IMR-90 (cell line): ENCODE measurements around the gene UNC13C. TPM values are rescaled to one million over a fixed set of nuclear protein-coding genes. Genes with fewer than 3 reads are reported as not detected.

Source experiments
- ATAC-seq: fragments of 200-7000 bp; cut with Tn5 transposase; 2 replicates; pipeline ENCODE4 v1.9.1; 2020; ENCODE audit warnings: low read depth, mild to moderate bottlenecking, moderate library complexity
- BruUV-seq: library from RNA; stranded (reverse); fragments of 400-500 nt; replicated peaks from 2 replicates; lab custom pipeline; 2021; lab: Mats Ljungman, UMichigan
- CTCF ChIA-PET: fragments of 300-600 bp; formaldehyde crosslinking; extraction: SDS; loops from one replicate; lab custom pipeline; 2021; ENCODE audit warnings: antibody characterized with exemption; lab: Yijun Ruan, JAX
- POLR2A ChIA-PET: fragments of 300-600 bp; sonication (Branson Sonifier 250); formaldehyde crosslinking; loops from one replicate; lab custom pipeline; 2022; ENCODE audit warnings: antibody characterized with exemption; ENCODE audit not compliant: unreplicated experiment; lab: Charles Lee
- DNase-seq: peaks from one replicate; pipeline ENCODE4 v3.0.0; 2013
- H2AFZ ChIP-seq: replicated peaks from 2 replicates; pipeline ENCODE3; 2013; ENCODE audit warnings: low read length, mild to moderate bottlenecking; ENCODE audit not compliant: poor library complexity
- H2AK5ac ChIP-seq: 2 replicates; pipeline ENCODE4 v1.6.1; 2013; ENCODE audit warnings: low read depth, low read length, inconsistent platforms
- H2AK9ac ChIP-seq: replicated peaks from 2 replicates; pipeline ENCODE3; 2013; ENCODE audit warnings: mild to moderate bottlenecking, low read depth, low read length, moderate library complexity; ENCODE audit not compliant: poor library complexity
- H2BK120ac ChIP-seq: 2 replicates; pipeline ENCODE4 v1.6.1; 2013; ENCODE audit warnings: low read depth, low read length, inconsistent platforms
- H2BK15ac ChIP-seq: 3 replicates; pipeline ENCODE4 v1.6.1; 2013; ENCODE audit warnings: low read depth, low read length, inconsistent platforms
- H2BK20ac ChIP-seq: 2 replicates; pipeline ENCODE4 v1.6.1; 2013; ENCODE audit warnings: low read depth, mild to moderate bottlenecking, inconsistent platforms, low read length, moderate library complexity
- H2BK5ac ChIP-seq: 2 replicates; pipeline ENCODE4 v1.6.1; 2013; ENCODE audit warnings: mild to moderate bottlenecking, low read depth, low read length, inconsistent platforms; ENCODE audit not compliant: poor library complexity, severe bottlenecking
- H3K14ac ChIP-seq: replicated peaks from 2 replicates; pipeline ENCODE4 v1.6.1; 2013; ENCODE audit warnings: low read depth, low read length, inconsistent platforms
- H3K18ac ChIP-seq: 2 replicates; pipeline ENCODE4 v1.6.1; 2013; ENCODE audit warnings: low read depth, low read length, control low read depth
- H3K23ac ChIP-seq: 2 replicates; pipeline ENCODE4 v1.6.1; 2013; ENCODE audit warnings: low read depth, low read length, inconsistent platforms
- H3K27ac ChIP-seq: 2 replicates; pipeline ENCODE4 v1.5.1; 2013; ENCODE audit warnings: mild to moderate bottlenecking, control low read depth, low read length; ENCODE audit not compliant: insufficient read depth
- H3K27me3 ChIP-seq: 2 replicates; pipeline ENCODE4 v1.6.1; 2013; ENCODE audit warnings: low read length; ENCODE audit not compliant: control insufficient read depth, insufficient read depth
- H3K36me3 ChIP-seq: 2 replicates; pipeline ENCODE4 v1.6.1; 2013; ENCODE audit warnings: low read length, mixed read lengths; ENCODE audit not compliant: control insufficient read depth, insufficient read depth
- H3K4ac ChIP-seq: 2 replicates; pipeline ENCODE4 v1.6.1; 2013; ENCODE audit warnings: low read depth, low read length, inconsistent platforms
- H3K4me1 ChIP-seq: 2 replicates; pipeline ENCODE4 v1.6.1; 2013; ENCODE audit warnings: low read length, mixed read lengths; ENCODE audit not compliant: control insufficient read depth, insufficient read depth
- H3K4me2 ChIP-seq: 2 replicates; pipeline ENCODE4 v1.6.1; 2013; ENCODE audit warnings: low read depth, mild to moderate bottlenecking, control low read depth, low read length, moderate library complexity
- H3K4me3 ChIP-seq: 2 replicates; pipeline ENCODE4 v1.5.1; 2013; ENCODE audit warnings: low read depth, mild to moderate bottlenecking, control low read depth, low read length, moderate library complexity; ENCODE audit not compliant: insufficient read depth
- H3K56ac ChIP-seq: 2 replicates; pipeline ENCODE4 v1.6.1; 2013; ENCODE audit warnings: low read length, inconsistent platforms; ENCODE audit not compliant: insufficient read depth; ENCODE audit errors: extremely low read depth
- H3K79me1 ChIP-seq, 2 experiments: 2 replicates each; pipeline ENCODE4 v1.6.1; 2013; ENCODE audit warnings: low read length in 2 of 2, inconsistent platforms in 1 of 2, low read depth in 1 of 2
- H3K9ac ChIP-seq: 2 replicates; pipeline ENCODE4 v1.6.1; 2013; ENCODE audit warnings: low read depth, low read length, control low read depth
- H3K9me1 ChIP-seq: 2 replicates; pipeline ENCODE4 v1.6.1; 2013; ENCODE audit warnings: low read length, inconsistent platforms; ENCODE audit not compliant: insufficient read depth
- H3K9me3 ChIP-seq: 2 replicates; pipeline ENCODE4 v1.6.1; 2013; ENCODE audit warnings: low read length; ENCODE audit not compliant: control insufficient read depth, insufficient read depth
- H4K20me1 ChIP-seq: 2 replicates; pipeline ENCODE4 v1.6.1; 2013; ENCODE audit warnings: low read length, inconsistent platforms; ENCODE audit not compliant: insufficient read depth
- H4K5ac ChIP-seq: 2 replicates; pipeline ENCODE4 v1.6.1; 2013; ENCODE audit warnings: mild to moderate bottlenecking, low read depth, low read length, control low read depth
- H4K8ac ChIP-seq, 2 experiments: 2 replicates each; pipeline ENCODE4 v1.6.1; 2013; ENCODE audit warnings: low read depth in 2 of 2, low read length in 2 of 2, control low read depth in 1 of 2, inconsistent platforms in 1 of 2
- H4K91ac ChIP-seq: 2 replicates; pipeline ENCODE4 v1.6.1; 2013; ENCODE audit warnings: low read depth, low read length, inconsistent platforms; ENCODE audit not compliant: insufficient read depth
- BHLHE40 ChIP-seq: fragments of 150-350 bp; IDR thresholded peaks from 2 replicates; pipeline ENCODE4 v1.6.1; 2016; ENCODE audit warnings: mild to moderate bottlenecking, low read depth, low read length
- CEBPB ChIP-seq: IDR thresholded peaks from 2 replicates; pipeline ENCODE4 v1.6.1; 2012; ENCODE audit warnings: low read depth, low read length, improper control_type of control experiment
- CHD1 ChIP-seq: IDR thresholded peaks from 2 replicates; pipeline ENCODE4 v1.6.1; 2012; ENCODE audit warnings: low read depth, low read length, improper control_type of control experiment
- CTCF ChIP-seq: conservative IDR thresholded peaks from 2 replicates; pipeline ENCODE4 v1.5.1; 2012; ENCODE audit warnings: mild to moderate bottlenecking, low read depth, low read length, improper control_type of control experiment
- ELK1 ChIP-seq: fragments of 150-350 bp; IDR thresholded peaks from 2 replicates; pipeline ENCODE4 v1.6.1; 2016; ENCODE audit warnings: low read depth, mild to moderate bottlenecking, low read length, moderate library complexity, borderline replicate concordance
- FOS ChIP-seq: fragments of 150-350 bp; IDR thresholded peaks from 2 replicates; pipeline ENCODE4 v1.6.1; 2016; ENCODE audit warnings: low read depth, low read length
- MAFK ChIP-seq: IDR thresholded peaks from 2 replicates; pipeline ENCODE4 v1.6.1; 2012; ENCODE audit warnings: low read depth, low read length, improper control_type of control experiment
- MAZ ChIP-seq: IDR thresholded peaks from 2 replicates; pipeline ENCODE4 v1.6.1; 2012; ENCODE audit warnings: low read depth, mild to moderate bottlenecking, low read length, improper control_type of control experiment, moderate library complexity, borderline replicate concordance
- MXI1 ChIP-seq: IDR thresholded peaks from 2 replicates; pipeline ENCODE4 v1.6.1; 2012; ENCODE audit warnings: low read depth, mild to moderate bottlenecking, low read length, moderate library complexity, borderline replicate concordance
- NFE2L2 ChIP-seq: fragments of 150-350 bp; IDR thresholded peaks from 2 replicates; pipeline ENCODE4 v1.6.1; 2016; ENCODE audit warnings: low read depth, mild to moderate bottlenecking, low read length
- POLR2A ChIP-seq: IDR thresholded peaks from 2 replicates; pipeline ENCODE4 v1.6.1; 2012; ENCODE audit warnings: mild to moderate bottlenecking, low read depth, low read length
- RAD21 ChIP-seq: IDR thresholded peaks from 2 replicates; pipeline ENCODE4 v1.6.1; 2012; ENCODE audit warnings: low read length, improper control_type of control experiment
- RCOR1 ChIP-seq: IDR thresholded peaks from 2 replicates; pipeline ENCODE4 v1.6.1; 2012; ENCODE audit warnings: mild to moderate bottlenecking, low read length, improper control_type of control experiment; ENCODE audit not compliant: insufficient replicate concordance
- RFX5 ChIP-seq: IDR thresholded peaks from 2 replicates; pipeline ENCODE4 v1.8.0; 2012; ENCODE audit warnings: low read depth, mild to moderate bottlenecking, low read length, moderate library complexity
- SMC3 ChIP-seq: fragments of 150-350 bp; IDR thresholded peaks from 2 replicates; pipeline ENCODE4 v1.6.1; 2016; ENCODE audit warnings: low read depth, mild to moderate bottlenecking, antibody characterized with exemption, low read length, moderate library complexity
- USF2 ChIP-seq: fragments of 150-350 bp; IDR thresholded peaks from 2 replicates; pipeline ENCODE4 v1.6.1; 2017; ENCODE audit warnings: mild to moderate bottlenecking, antibody characterized with exemption, low read length, low read depth
- WGBS, 2 experiments: methylation state at CpG; one replicate each; pipeline versions ENCODE4 v1.1.5 to v1.1.7; 2013; ENCODE audit warnings: missing lambda C conversion rate in 2 of 2; ENCODE audit not compliant: insufficient read length in 1 of 2; ENCODE audit errors: extremely low coverage in 2 of 2; 5-methylcytosine and 5-hydroxymethylcytosine counted together
- dilution Hi-C: fragments of 300-500 bp; cut with HindIII; formaldehyde crosslinking; loops from one replicate; pipeline ENCODE4 v1.14.3; 2018; ENCODE audit warnings: low sequenced_read_pairs; ENCODE audit not compliant: unreplicated experiment
- in situ Hi-C: fragments of 300-500 bp; cut with MboI; formaldehyde crosslinking; loops from 3 replicates; pipeline ENCODE4 v1.14.3; 2019; ENCODE audit warnings: low sequenced_read_pairs, inconsistent platforms, mixed read lengths
- intact Hi-C: fragments of 100-400 bp; cut with micrococcal nuclease; formaldehyde crosslinking; loops from 2 replicates; pipeline ENCODE4 v1.10.0; 2022
- polyA plus RNA-seq, 3 experiments: library from polyadenylated mRNA; depleted of rRNA; stranded (reverse); fragments of >200 nt; gene quantifications; 2 replicates each; pipeline ENCODE4 v1.2.3, GENCODE V29; 2012; ENCODE audit warnings: low replicate concordance in 1 of 3
- total RNA-seq: library from RNA; depleted of rRNA; stranded (reverse); fragments of >200 nt; gene quantifications from 2 replicates; pipeline ENCODE4 v1.2.3, GENCODE V29; 2012

Gene UNC13C
- total and polyA plus RNA-seq, 2 of the 4 experiments (the other 2 are of a cell fraction), result not detected

- Histone ChIP-seq H3K23ac (no peak overlapping the region), H3K9ac (no peak overlapping the region), H3K56ac (no peak overlapping the region), H3K36me3 (no peaks in the 10 kb centered on the region), H3K4me2 (no peak overlapping the region), H3K27me3 (no peaks in the 10 kb centered on the region), H3K4me3 (no peak overlapping the region), H2AK5ac (no peak overlapping the region), H2BK120ac (no peak overlapping the region), H4K8ac (no peak overlapping the region), H4K5ac (no peak overlapping the region), H3K9me3 (no peaks in the 10 kb centered on the region), H2AK9ac (no peak overlapping the region), H3K14ac (no peak overlapping the region), H4K20me1 (no peaks in the 10 kb centered on the region), H4K91ac (no peak overlapping the region), H2AFZ (no peak overlapping the region), H3K27ac (no peak overlapping the region), H3K79me1 (no peaks in the 10 kb centered on the region), H3K18ac (no peak overlapping the region), H2BK5ac (no peak overlapping the region), H2BK20ac (no peak overlapping the region), H3K4me1 (no peaks in the 10 kb centered on the region), H2BK15ac (no peak overlapping the region), H3K4ac (no peak overlapping the region), H3K9me1 (no peaks in the 10 kb centered on the region)
- no peak for DNase-seq
- BruUV-seq, result no TSS peak
- intact Hi-C loops (no loop called here), in situ Hi-C loops (no loop called here), dilution Hi-C loops (no loop called here)
- ChIA-PET POLR2A (no interaction called here), CTCF (no interaction called here)
- ATAC-seq, result no peak
- no CpG with 5 or more reads among the region's 2 CpGs for WGBS, 2 experiments
- TF ChIP-seq CHD1, result no peak
- no peak for TF ChIP-seq SMC3
- TF ChIP-seq RAD21, result no peak
- no peak for TF ChIP-seq FOS
- TF ChIP-seq MXI1, result no peak
- no peak for TF ChIP-seq POLR2A
- no peak for TF ChIP-seq CEBPB
- TF ChIP-seq USF2, result no peak
- TF ChIP-seq MAFK, result no peak
- no peak for TF ChIP-seq NFE2L2
- TF ChIP-seq CTCF, result no peak
- no peak for TF ChIP-seq ELK1
- no peak for TF ChIP-seq BHLHE40
- no peak for TF ChIP-seq RCOR1
- TF ChIP-seq MAZ, result no peak
- TF ChIP-seq RFX5, result no peak
These were observed 543.0 kb downstream of the UNC13C start for GRCh38 chr15:54521206-54521605.
